Thyroid gland (tissue), 4 donors: Measurements from ENCODE around the gene RERG.

ENCODE experiments used
- CTCF ChIP-seq, 6 experiments: fragments of 200-600 bp in 3 of 6; fragments of 450-650 bp in 3 of 6; sonication (generic) in 3 of 6; IDR thresholded peaks; one replicate each; pipeline ENCODE4 v1.5.1; 2016 to 2019; ENCODE audit warnings: antibody characterized with exemption in 6 of 6, mild to moderate bottlenecking in 2 of 6, inconsistent platforms in 1 of 6, moderate library complexity in 1 of 6
- POLR2A ChIP-seq, 2 donors: fragments of 450-650 bp; IDR thresholded peaks; one replicate each; pipeline ENCODE4 v1.6.1; 2017; ENCODE audit warnings: antibody characterized with exemption in 2 of 2, mild to moderate bottlenecking in 2 of 2, moderate library complexity in 1 of 2

GRCh38 chr12:15214851-15215601, 6.2 kb downstream of the RERG start:
- TF ChIP-seq CTCF (IDR thresholded peaks at IDR 0.05): no peak
- no peak for TF ChIP-seq POLR2A (IDR thresholded peaks at IDR 0.05)
